Central memory CD8-positive, alpha-beta T cell (primary cell): Measurements from ENCODE around the gene COL24A1.
"Not testable (repeated sequence)": the region's sequence is repeated elsewhere in the genome, so short reads cannot be mapped to it uniquely, and the experiment has no call there.

ENCODE experiments used
- ATAC-seq: fragments of 150-1000 bp; cut with Tn5 transposase; replicated peaks from 2 replicates; pipeline ENCODE4 v1.10.0; 2022; ENCODE audit warnings: mild to moderate bottlenecking, moderate FRiP score, moderate number of reproducible peaks; ENCODE audit not compliant: poor library complexity, severe bottlenecking; ENCODE audit errors: extremely low read depth
- DNase-seq, 2 donors: peaks; one replicate each; pipeline ENCODE4 v3.0.0; 2021; ENCODE audit warnings: low spot score in 2 of 2
- H3K27ac Mint-ChIP-seq: one replicate; pipeline ENCODE4 v1.8.0; 2022; ENCODE audit warnings: low read depth, mild to moderate bottlenecking, moderate library complexity, mixed read lengths
- H3K27me3 Mint-ChIP-seq: one replicate; pipeline ENCODE4 v1.8.0; 2022; ENCODE audit warnings: mixed read lengths
- H3K36me3 Mint-ChIP-seq: one replicate; pipeline ENCODE4 v1.8.0; 2022; ENCODE audit warnings: mild to moderate bottlenecking, moderate library complexity, mixed read lengths; ENCODE audit not compliant: insufficient read depth
- H3K4me1 Mint-ChIP-seq: one replicate; pipeline ENCODE4 v1.8.0; 2022; ENCODE audit warnings: mixed read lengths
- H3K4me3 Mint-ChIP-seq: one replicate; pipeline ENCODE4 v1.8.0; 2022; ENCODE audit warnings: mild to moderate bottlenecking, moderate library complexity, mixed read lengths
- H3K9me3 Mint-ChIP-seq: one replicate; pipeline ENCODE4 v1.8.0; 2022; ENCODE audit warnings: mixed read lengths

The COL24A1 gene

DNA sequence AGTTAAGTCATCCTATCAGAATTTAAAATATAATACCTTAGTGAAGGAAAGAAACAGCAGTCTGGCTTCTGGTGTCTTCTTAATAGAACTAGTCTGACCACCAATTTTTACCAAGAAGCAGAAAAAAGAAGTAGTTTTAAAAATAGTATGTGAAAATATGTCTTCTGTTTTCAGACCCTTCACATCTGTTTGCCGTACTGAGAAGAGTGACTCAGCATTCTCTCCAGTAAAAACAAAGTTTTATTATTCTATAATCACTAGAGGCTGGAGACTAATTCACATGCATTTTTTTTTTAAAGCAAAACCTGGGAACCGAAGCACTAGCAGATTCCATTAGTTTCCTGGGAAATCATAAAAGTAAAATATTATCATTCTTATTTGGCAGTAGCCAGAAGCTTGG lies 163.8 kb downstream of the COL24A1 start:
- no peaks in the 10 kb centered on the region for H3K27me3 Mint-ChIP-seq
- ATAC-seq: no peak
- H3K4me1 Mint-ChIP-seq: no peaks in the 10 kb centered on the region
- no peak for DNase-seq
- H3K9me3 Mint-ChIP-seq: peaks cover 10% of the 10 kb centered on the region
- no peak overlapping the region for H3K4me3 Mint-ChIP-seq
- H3K36me3 Mint-ChIP-seq: no peaks in the 10 kb centered on the region
- H3K27ac Mint-ChIP-seq: no peak overlapping the region

DNA sequence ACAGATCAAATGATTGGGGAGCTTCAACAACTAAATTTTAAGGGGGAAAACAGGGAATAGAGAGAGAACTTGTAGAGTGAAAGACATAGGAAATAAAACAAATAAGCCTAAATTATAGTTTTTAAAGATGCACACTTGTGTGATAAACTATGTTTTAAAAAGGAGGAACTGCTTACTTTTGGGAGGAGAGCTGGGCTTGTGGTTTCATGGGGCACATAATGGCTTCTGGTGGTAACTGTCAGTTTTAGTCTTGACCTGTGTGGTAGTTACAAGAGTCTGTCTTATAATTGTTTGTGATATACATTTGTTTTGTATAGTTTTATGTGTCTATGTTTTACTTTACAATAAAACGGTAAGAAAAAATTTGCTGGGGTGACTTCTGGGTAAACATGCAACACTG lies 165.3 kb downstream of the COL24A1 start:
- no peaks in the 10 kb centered on the region for H3K4me1 Mint-ChIP-seq
- H3K27ac Mint-ChIP-seq: no peak overlapping the region
- H3K9me3 Mint-ChIP-seq: peaks cover 10% of the 10 kb centered on the region
- H3K4me3 Mint-ChIP-seq: no peak overlapping the region
- DNase-seq: no peak
- ATAC-seq: no peak
- no peaks in the 10 kb centered on the region for H3K36me3 Mint-ChIP-seq
- H3K27me3 Mint-ChIP-seq: no peaks in the 10 kb centered on the region

DNA sequence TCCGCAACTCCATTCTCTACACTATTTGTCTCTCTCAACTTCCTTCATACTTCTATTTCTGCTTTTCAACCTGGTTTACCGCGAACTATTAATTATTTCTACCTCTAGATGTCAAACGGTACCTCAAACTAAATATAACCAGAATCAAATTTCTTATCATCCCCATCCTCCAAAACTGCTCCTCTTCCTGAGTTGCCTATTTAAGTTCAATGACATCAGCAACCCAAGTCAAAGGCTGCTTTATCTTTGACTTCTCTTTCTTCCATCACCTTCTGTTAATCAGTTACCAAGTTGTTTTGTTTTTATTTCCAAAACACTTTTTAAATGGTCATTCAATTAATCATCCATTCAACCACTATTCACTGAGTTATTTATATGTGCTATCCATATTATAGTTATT lies 171.9 kb downstream of the COL24A1 start:
- H3K27ac Mint-ChIP-seq: no peak overlapping the region
- no peaks in the 10 kb centered on the region for H3K36me3 Mint-ChIP-seq
- H3K27me3 Mint-ChIP-seq: no peaks in the 10 kb centered on the region
- H3K9me3 Mint-ChIP-seq: peaks cover 12% of the 10 kb centered on the region
- H3K4me3 Mint-ChIP-seq: no peak overlapping the region
- no peaks in the 10 kb centered on the region for H3K4me1 Mint-ChIP-seq
- DNase-seq (no peak), ATAC-seq (no peak)

DNA sequence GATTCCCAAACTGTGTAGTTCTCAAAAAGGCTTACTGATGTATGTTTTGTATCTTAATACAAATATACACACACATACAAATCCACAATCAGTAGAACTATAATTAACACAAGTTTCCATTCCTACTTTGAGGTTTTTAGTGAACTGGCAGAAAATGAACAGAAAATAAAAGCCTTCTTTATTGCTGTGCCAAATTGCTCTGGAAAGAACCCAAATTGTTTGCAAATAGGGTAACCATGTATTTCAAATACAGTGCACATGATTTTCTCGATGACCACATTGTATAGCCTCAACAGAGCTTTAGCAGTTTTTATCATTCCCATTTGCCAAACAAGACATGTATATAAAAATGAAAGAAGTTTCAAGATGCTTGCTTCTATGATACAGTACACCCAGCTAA lies 173.3 kb downstream of the COL24A1 start:
- ATAC-seq (no peak), DNase-seq (no peak)
- no peak overlapping the region for H3K27ac Mint-ChIP-seq
- no peaks in the 10 kb centered on the region for H3K4me1 Mint-ChIP-seq
- no peaks in the 10 kb centered on the region for H3K36me3 Mint-ChIP-seq
- H3K9me3 Mint-ChIP-seq: peaks cover 25% of the 10 kb centered on the region
- no peak overlapping the region for H3K4me3 Mint-ChIP-seq
- H3K27me3 Mint-ChIP-seq: no peaks in the 10 kb centered on the region

DNA sequence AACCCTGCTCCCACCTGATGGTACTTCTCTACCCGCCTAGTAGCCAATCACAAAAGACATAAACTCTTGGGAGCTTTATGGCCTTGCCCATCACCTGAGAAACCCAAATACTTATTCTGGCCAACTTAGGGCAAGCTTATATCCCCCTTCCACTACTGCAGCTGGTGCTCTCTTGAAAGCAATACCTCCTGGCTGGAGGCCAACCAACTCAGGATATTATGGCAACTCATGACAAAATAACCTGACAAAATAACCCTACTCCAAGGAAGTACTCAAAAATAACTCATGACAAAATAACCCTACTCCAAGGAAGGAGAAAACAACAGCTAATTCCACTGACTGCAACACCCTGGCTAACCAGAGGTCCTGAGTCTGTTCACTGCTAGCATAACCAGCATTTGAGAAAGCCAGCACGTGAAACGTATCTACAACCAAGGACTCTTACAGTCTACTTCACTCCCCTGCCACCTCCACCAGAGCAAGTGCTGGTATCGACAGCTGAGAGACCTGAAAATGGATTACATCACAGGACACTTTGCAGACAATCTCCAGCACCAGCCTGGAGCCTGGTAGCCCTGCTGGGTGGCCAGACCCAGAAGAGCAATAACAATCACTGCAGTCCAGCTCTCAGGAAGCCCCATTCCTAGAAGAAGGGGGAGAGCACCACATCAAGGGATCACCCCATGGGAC lies 179.9 kb downstream of the COL24A1 start:
- H3K4me3 Mint-ChIP-seq: no peak overlapping the region
- H3K4me1 Mint-ChIP-seq: no peaks in the 10 kb centered on the region
- H3K9me3 Mint-ChIP-seq: peaks cover 33% of the 10 kb centered on the region
- ATAC-seq (no peak), DNase-seq (no peak)
- H3K27me3 Mint-ChIP-seq: no peaks in the 10 kb centered on the region
- H3K27ac Mint-ChIP-seq: no peak overlapping the region
- no peaks in the 10 kb centered on the region for H3K36me3 Mint-ChIP-seq

DNA sequence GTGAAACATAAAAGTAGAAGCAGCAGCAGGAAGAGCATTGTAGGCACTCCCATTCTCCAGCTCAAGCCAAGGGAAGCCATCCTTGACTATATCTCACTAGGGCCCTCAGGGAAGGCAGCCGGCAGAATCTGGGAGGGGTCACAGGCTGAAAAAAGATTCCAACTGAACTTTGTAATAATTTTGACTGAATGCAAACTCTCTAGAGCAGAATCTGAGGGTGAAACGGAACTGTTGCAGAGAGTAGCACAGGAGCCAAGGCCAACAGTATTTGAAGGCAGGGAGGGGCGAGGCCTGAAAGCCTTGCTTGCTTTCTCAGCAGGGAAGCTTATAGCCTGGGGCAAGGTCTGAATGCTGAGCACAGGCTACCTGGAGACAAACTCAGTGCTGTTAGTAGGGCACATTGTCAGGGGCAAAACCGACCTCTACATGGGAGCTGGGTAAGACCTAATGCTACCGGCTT lies 180.6 kb downstream of the COL24A1 start:
- Mint-ChIP-seq H3K4me3 (no peak overlapping the region), H3K4me1 (no peaks in the 10 kb centered on the region), H3K36me3 (no peaks in the 10 kb centered on the region), H3K27ac (no peak overlapping the region), H3K27me3 (no peaks in the 10 kb centered on the region), H3K9me3 (peaks cover 33% of the 10 kb centered on the region)
- ATAC-seq (no peak), DNase-seq (no peak)

DNA sequence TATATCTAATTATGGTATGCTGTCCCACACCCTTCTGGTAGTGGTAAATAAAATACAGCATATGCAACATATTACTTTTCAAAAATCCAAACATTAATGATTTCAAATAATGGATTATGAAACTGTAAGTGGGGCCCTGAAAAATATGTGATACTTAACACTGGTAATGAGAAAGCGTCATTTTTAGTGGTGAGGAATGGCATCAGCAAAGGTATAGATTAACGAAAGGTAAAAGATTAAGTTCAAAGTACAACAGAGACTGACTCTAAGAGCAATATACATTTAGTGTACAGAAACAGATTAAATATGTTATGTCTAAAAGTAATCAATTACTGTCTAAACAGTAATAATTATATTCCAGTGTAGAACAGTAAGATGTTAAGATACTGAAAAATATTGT lies 194.1 kb downstream of the COL24A1 start:
- no peak for DNase-seq
- peaks cover 2% of the 10 kb centered on the region for H3K36me3 Mint-ChIP-seq
- no peaks in the 10 kb centered on the region for H3K27me3 Mint-ChIP-seq
- H3K4me3 Mint-ChIP-seq: no peak overlapping the region
- peaks cover 4% of the 10 kb centered on the region for H3K9me3 Mint-ChIP-seq
- no peaks in the 10 kb centered on the region for H3K4me1 Mint-ChIP-seq
- H3K27ac Mint-ChIP-seq: no peak overlapping the region
- ATAC-seq: no peak

DNA sequence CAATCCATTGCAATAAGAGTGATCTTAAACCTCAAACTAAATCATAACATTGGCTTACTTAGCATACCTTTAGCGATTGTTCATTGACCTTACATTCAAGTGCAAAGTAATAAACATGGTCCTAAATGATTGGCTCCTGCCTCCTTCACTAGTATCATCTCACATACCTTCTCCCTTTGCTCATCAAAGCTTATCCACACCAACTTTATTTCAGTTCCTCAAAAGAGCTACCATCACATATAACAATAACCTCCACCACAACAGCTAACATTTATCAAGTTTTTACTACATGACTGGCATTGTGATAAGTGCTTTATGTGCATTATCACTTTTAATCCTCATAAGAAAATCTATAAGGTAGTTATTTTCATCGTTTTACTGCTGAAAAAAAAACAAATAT lies 198.8 kb downstream of the COL24A1 start:
- Mint-ChIP-seq H3K4me1 (no peaks in the 10 kb centered on the region), H3K4me3 (no peak overlapping the region), H3K27me3 (no peaks in the 10 kb centered on the region), H3K9me3 (peaks cover 4% of the 10 kb centered on the region), H3K27ac (no peak overlapping the region), H3K36me3 (peaks cover 2% of the 10 kb centered on the region)
- ATAC-seq: no peak
- DNase-seq: no peak

DNA sequence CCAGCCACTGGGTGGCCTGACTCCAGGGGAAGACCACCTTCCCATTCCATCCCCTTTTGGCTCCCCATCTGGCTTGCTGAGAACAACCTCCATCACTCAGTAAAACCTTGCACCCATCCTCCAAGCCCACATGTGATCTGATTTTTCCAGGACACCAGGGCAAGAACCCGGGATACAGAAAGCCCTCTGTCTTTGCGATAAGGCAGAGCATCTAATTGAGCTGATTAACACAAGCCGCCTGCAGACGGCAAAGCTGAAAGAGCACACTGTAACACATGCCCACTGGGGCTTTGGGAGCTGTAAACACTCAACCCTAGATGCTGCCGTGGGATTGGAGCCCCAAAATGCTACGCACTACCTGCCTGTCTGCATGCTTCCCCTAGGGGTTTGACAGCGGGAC lies 201.4 kb downstream of the COL24A1 start:
- not testable (repeated sequence) for H3K4me3 Mint-ChIP-seq, ATAC-seq, H3K27ac Mint-ChIP-seq

DNA sequence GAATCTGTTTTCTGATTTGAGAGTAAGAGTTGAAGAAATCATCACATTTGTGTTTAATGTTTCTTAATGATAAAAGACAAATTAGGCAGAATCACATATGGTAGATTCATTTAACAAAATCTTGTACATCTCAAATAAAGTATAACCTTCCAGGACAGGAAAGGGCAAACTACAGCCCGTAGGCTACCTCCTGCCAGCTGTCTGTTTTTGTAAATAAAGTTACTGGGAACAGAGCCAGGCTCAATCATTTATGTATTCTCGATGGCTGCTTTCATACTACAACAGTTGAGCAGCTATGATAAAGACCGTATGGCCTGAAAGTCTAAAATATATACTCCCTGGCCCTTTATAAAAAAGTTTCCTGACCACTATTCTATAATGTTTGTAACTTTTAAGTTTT lies 204.1 kb downstream of the COL24A1 start:
- Mint-ChIP-seq H3K27ac (no peak overlapping the region), H3K27me3 (no peaks in the 10 kb centered on the region), H3K36me3 (no peaks in the 10 kb centered on the region), H3K9me3 (peaks cover under 1% of the 10 kb centered on the region), H3K4me3 (no peak overlapping the region), H3K4me1 (no peaks in the 10 kb centered on the region)
- DNase-seq (no peak), ATAC-seq (no peak)

More for the DNA sequence above, 201.4 kb downstream of the COL24A1 start:
- not testable (repeated sequence) for H3K36me3 Mint-ChIP-seq, H3K27me3 Mint-ChIP-seq, H3K9me3 Mint-ChIP-seq, H3K4me1 Mint-ChIP-seq, DNase-seq

DNA sequence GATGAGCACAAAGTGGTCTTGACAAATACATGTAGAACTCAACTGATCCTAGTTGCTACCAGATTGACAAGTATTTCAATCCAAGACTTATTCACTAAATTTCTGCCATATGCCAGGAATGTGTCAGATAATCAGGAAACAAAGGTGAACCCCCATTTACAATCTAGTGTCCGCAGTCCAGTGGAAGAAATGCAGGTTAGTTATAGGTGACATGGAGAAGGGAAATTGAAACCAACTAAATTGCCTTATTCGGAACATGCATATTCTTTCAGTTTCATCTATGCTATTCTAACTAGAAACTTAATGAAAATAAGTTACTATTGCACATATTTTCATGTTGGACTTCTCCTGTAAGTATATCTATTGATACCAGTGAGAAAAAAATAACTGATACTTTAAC lies 209.4 kb downstream of the COL24A1 start:
- no peak for ATAC-seq

DNA sequence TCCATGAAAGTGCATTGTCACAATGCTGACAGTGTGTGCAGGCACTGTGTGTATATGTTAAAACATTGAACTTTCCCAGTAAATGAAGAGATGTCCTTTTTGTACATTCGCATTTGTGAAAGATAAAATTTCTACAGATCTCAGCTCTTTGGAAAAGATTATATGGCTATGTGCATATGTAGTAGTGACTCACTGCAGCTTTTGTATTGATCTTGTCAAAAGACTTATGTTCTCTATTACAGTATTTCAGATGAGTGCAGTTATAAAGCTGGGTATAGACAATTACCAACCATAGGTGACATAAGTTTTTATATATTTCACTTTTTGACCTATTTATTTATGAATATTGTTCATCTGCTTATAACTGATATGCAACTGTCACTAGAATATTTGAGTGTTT lies 212.6 kb downstream of the COL24A1 start:
- no peaks in the 10 kb centered on the region for H3K36me3 Mint-ChIP-seq
- no peak for DNase-seq
- no peaks in the 10 kb centered on the region for H3K4me1 Mint-ChIP-seq
- H3K27me3 Mint-ChIP-seq: no peaks in the 10 kb centered on the region
- H3K4me3 Mint-ChIP-seq: no peak overlapping the region
- H3K9me3 Mint-ChIP-seq: no peaks in the 10 kb centered on the region
- no peak for ATAC-seq
- H3K27ac Mint-ChIP-seq: no peak overlapping the region

More for the DNA sequence above, 209.4 kb downstream of the COL24A1 start:
- no peak overlapping the region for H3K27ac Mint-ChIP-seq
- DNase-seq: no peak
- no peaks in the 10 kb centered on the region for H3K4me1 Mint-ChIP-seq
- no peak overlapping the region for H3K4me3 Mint-ChIP-seq
- no peaks in the 10 kb centered on the region for H3K9me3 Mint-ChIP-seq
- H3K27me3 Mint-ChIP-seq: no peaks in the 10 kb centered on the region
- no peaks in the 10 kb centered on the region for H3K36me3 Mint-ChIP-seq

DNA sequence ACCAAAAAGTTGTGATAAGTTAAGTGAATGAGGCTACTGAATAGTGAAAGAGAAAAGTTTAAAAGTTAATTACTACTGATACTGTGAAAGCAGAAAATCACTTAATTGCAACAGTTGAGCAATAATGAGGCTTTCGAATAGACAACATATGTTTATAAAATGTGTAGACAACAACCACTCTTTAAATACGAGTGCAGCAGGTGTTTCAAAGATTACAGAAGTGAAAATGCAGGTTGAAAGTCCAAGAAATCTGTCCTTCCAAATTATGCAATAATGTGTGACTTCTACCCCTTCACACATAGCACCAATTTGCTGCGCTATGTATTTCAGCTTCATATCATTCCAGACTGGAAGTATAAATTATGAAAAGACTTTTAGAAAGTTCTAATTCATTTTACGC lies 213.0 kb downstream of the COL24A1 start:
- Mint-ChIP-seq H3K27ac (no peak overlapping the region), H3K36me3 (no peaks in the 10 kb centered on the region), H3K27me3 (no peaks in the 10 kb centered on the region), H3K9me3 (no peaks in the 10 kb centered on the region), H3K4me3 (no peak overlapping the region), H3K4me1 (no peaks in the 10 kb centered on the region)
- no peak for DNase-seq
- ATAC-seq: no peak
